Tongue (tissue), 2 donors: ENCODE measurements around the gene SGMS1. TPM values are rescaled to one million over a fixed set of nuclear protein-coding genes. Genes with fewer than 3 reads are reported as not detected.
"Not testable (repeated sequence)": the region's sequence is repeated elsewhere in the genome, so short reads cannot be mapped to it uniquely, and the experiment has no call there.

Source experiments
- DNase-seq: peaks from one replicate; pipeline ENCODE4 v3.0.0-alpha.2; 2015
- total RNA-seq: library from RNA; depleted of rRNA; stranded (reverse); fragments of >200 nt; gene quantifications from one replicate; pipeline ENCODE4 v1.2.3, GENCODE V29; 2014

The SGMS1 gene
- 56.2 TPM for total RNA-seq

- peak; percentile 94 for DNase-seq
Observed at GRCh38 chr10:50623663-50624412, at the start of gene SGMS1. SGMS1 (minus strand) TSS chr10:50623956; CDS start chr10:50344114, 279,842 bp downstream.

GRCh38 chr10:50672152-50672551, 48.4 kb upstream of the SGMS1 start:
- DNase-seq: not testable (repeated sequence)

- DNase-seq: not testable (repeated sequence)
Observed at GRCh38 chr10:50671645-50672044, 47.9 kb upstream of the SGMS1 start.

- not testable (repeated sequence) for DNase-seq
Observed at GRCh38 chr10:50669957-50670356, 46.2 kb upstream of the SGMS1 start.

- DNase-seq: not testable (repeated sequence)
Observed at GRCh38 chr10:50667353-50667752, 43.6 kb upstream of the SGMS1 start.

GRCh38 chr10:50662420-50662819, 38.7 kb upstream of the SGMS1 start:
- DNase-seq: not testable (repeated sequence)

GRCh38 chr10:50661563-50661962, 37.8 kb upstream of the SGMS1 start:
- not testable (repeated sequence) for DNase-seq

- DNase-seq: peak; percentile 38
Observed at GRCh38 chr10:50659865-50660730, 36.3 kb upstream of the SGMS1 start.

GRCh38 chr10:50659016-50659864, 35.5 kb upstream of the SGMS1 start:
- DNase-seq: not testable (repeated sequence)

GRCh38 chr10:50658165-50658564, 34.4 kb upstream of the SGMS1 start:
- DNase-seq: no peak

- DNase-seq: no peak
Observed at GRCh38 chr10:50653758-50654157, 30.0 kb upstream of the SGMS1 start.

- DNase-seq: peak; percentile 32
Observed at GRCh38 chr10:50653142-50653541, 29.4 kb upstream of the SGMS1 start.

GRCh38 chr10:50651808-50652207, 28.1 kb upstream of the SGMS1 start:
- no peak for DNase-seq

GRCh38 chr10:50650481-50650880, 26.7 kb upstream of the SGMS1 start:
- DNase-seq: no peak

GRCh38 chr10:50648935-50649227, 25.1 kb upstream of the SGMS1 start:
- no peak for DNase-seq

GRCh38 chr10:50648089-50648934, 24.6 kb upstream of the SGMS1 start:
- DNase-seq: no peak

GRCh38 chr10:50647350-50647749, 23.6 kb upstream of the SGMS1 start:
- not testable (repeated sequence) for DNase-seq

GRCh38 chr10:50645236-50645635, 21.5 kb upstream of the SGMS1 start:
- DNase-seq: no peak

- no peak for DNase-seq
Observed at GRCh38 chr10:50641626-50642025, 17.9 kb upstream of the SGMS1 start.

GRCh38 chr10:50640238-50640637, 16.5 kb upstream of the SGMS1 start:
- no peak for DNase-seq
